OCI-LY7 (cell line): Measurements from ENCODE around the gene SLC32A1. TPM values are rescaled to one million over a fixed set of nuclear protein-coding genes. Genes with fewer than 3 reads are reported as not detected.
A peak's percentile ranks its signal among the peaks of the same experiment; 100 is the strongest.

Source experiments
- Bru-seq: library from RNA; stranded (reverse); fragments of 400-500 nt; gene quantifications from one replicate; lab custom pipeline; 2021; lab: Mats Ljungman, UMichigan
- BruChase-seq, 2 experiments: library from RNA; stranded (reverse); fragments of 400-500 nt; gene quantifications; one replicate each; lab custom pipeline; 2021; lab: Mats Ljungman, UMichigan
- BruUV-seq: library from RNA; stranded (reverse); fragments of 400-500 nt; replicated peaks from 2 replicates; lab custom pipeline; 2021; lab: Mats Ljungman, UMichigan
- CTCF ChIA-PET: fragments of 300-600 bp; sonication (Branson Sonifier 250); formaldehyde crosslinking; loops from one replicate; lab custom pipeline; 2022; ENCODE audit warnings: antibody characterized with exemption; ENCODE audit not compliant: unreplicated experiment; lab: Charles Lee
- POLR2A ChIA-PET: fragments of 300-600 bp; sonication (Branson Sonifier 250); formaldehyde crosslinking; loops from one replicate; lab custom pipeline; 2022; ENCODE audit warnings: antibody characterized with exemption; lab: Charles Lee
- DNase-seq: peaks from one replicate; pipeline ENCODE4 v3.0.0-alpha.2; 2015; ENCODE audit warnings: low spot score
- H2AFZ ChIP-seq: fragments of 200-600 bp; sonication (generic), shearing (Covaris generic); 2 replicates; pipeline ENCODE4 v1.6.1; 2014; ENCODE audit warnings: mild to moderate bottlenecking, antibody characterized with exemption, low read length, moderate library complexity
- H3K27ac ChIP-seq: fragments of 200-600 bp; sonication (generic); 2 replicates; pipeline ENCODE4 v1.5.1; 2014; ENCODE audit warnings: mixed run types, low read depth, mild to moderate bottlenecking, moderate library complexity, low read length, inconsistent platforms; ENCODE audit not compliant: poor library complexity, severe bottlenecking
- H3K36me3 ChIP-seq: fragments of 200-600 bp; sonication (generic); 2 replicates; pipeline ENCODE4 v1.6.1; 2014; ENCODE audit warnings: mild to moderate bottlenecking, antibody characterized with exemption, low read length, moderate library complexity, mixed read lengths; ENCODE audit not compliant: insufficient read depth
- H3K4me1 ChIP-seq: fragments of 200-600 bp; sonication (generic); 2 replicates; pipeline ENCODE4 v1.5.1; 2014; ENCODE audit warnings: mild to moderate bottlenecking, low read length; ENCODE audit not compliant: insufficient read depth, poor library complexity, severe bottlenecking
- H3K4me2 ChIP-seq: fragments of 200-600 bp; sonication (generic); 2 replicates; pipeline ENCODE4 v1.6.1; 2014; ENCODE audit warnings: mild to moderate bottlenecking, low read length
- H3K4me3 ChIP-seq: fragments of 200-600 bp; sonication (generic); 2 replicates; pipeline ENCODE4 v1.5.1; 2014; ENCODE audit warnings: mild to moderate bottlenecking, low read depth, low read length; ENCODE audit not compliant: poor library complexity, severe bottlenecking
- H3K79me2 ChIP-seq: fragments of 200-600 bp; sonication (generic); 2 replicates; pipeline ENCODE4 v1.6.1; 2016; ENCODE audit warnings: low read depth, mild to moderate bottlenecking, low read length, moderate library complexity, mixed read lengths; ENCODE audit not compliant: insufficient read depth
- H3K9me2 ChIP-seq: fragments of 200-600 bp; sonication (generic); 2 replicates; pipeline ENCODE4 v1.6.1; 2016; ENCODE audit warnings: mild to moderate bottlenecking, low read length, mixed read lengths; ENCODE audit not compliant: insufficient read depth
- H3K9me3 ChIP-seq: fragments of 200-600 bp; sonication (generic); 2 replicates; pipeline ENCODE4 v1.6.1; 2014; ENCODE audit warnings: mild to moderate bottlenecking, mixed run types, low read length, mixed read lengths
- H4K20me1 ChIP-seq: fragments of 200-600 bp; sonication (generic); 2 replicates; pipeline ENCODE4 v1.6.1; 2014; ENCODE audit warnings: mild to moderate bottlenecking, antibody characterized with exemption, low read length, moderate library complexity, mixed read lengths; ENCODE audit not compliant: insufficient read depth
- EZH2phosphoT487 ChIP-seq: fragments of 200-600 bp; sonication (generic); IDR thresholded peaks from 2 replicates; pipeline ENCODE4 v1.6.1; 2018; ENCODE audit warnings: low read depth, borderline replicate concordance, mild to moderate bottlenecking, mixed run types, antibody characterized with exemption, low read length, moderate library complexity, mixed read lengths
- intact Hi-C: fragments of 100-400 bp; cut with micrococcal nuclease; formaldehyde crosslinking; loops from one replicate; pipeline ENCODE4 v1.10.0; 2022; ENCODE audit not compliant: unreplicated experiment
- long read RNA-seq: library from polyadenylated mRNA; stranded (forward); transcript quantifications from one replicate; pipeline ENCODE4 v2.0.0, GENCODE V29; 2022
- total RNA-seq, 2 experiments: library from RNA; depleted of rRNA in 1 of 2; stranded (reverse); fragments of >200 nt in 1 of 2; shearing (Covaris generic) in 1 of 2; gene quantifications; 2 replicates each; pipeline ENCODE4 v1.2.3, GENCODE V29; 2014 to 2022
- TF ChIP-seq, protein P1 (sequence below): fragments of 200-600 bp; sonication (generic); conservative IDR thresholded peaks from 2 replicates; pipeline ENCODE4 v1.5.1; 2014; ENCODE audit warnings: mild to moderate bottlenecking, antibody characterized with exemption, low read length, moderate library complexity, mixed read lengths

The SLC32A1 gene, protein sequence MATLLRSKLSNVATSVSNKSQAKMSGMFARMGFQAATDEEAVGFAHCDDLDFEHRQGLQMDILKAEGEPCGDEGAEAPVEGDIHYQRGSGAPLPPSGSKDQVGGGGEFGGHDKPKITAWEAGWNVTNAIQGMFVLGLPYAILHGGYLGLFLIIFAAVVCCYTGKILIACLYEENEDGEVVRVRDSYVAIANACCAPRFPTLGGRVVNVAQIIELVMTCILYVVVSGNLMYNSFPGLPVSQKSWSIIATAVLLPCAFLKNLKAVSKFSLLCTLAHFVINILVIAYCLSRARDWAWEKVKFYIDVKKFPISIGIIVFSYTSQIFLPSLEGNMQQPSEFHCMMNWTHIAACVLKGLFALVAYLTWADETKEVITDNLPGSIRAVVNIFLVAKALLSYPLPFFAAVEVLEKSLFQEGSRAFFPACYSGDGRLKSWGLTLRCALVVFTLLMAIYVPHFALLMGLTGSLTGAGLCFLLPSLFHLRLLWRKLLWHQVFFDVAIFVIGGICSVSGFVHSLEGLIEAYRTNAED
- not detected in 2 replicates for total RNA-seq (2014; rRNA removed; shearing (Covaris generic))
- total RNA-seq (2022), result not detected in 2 replicates
- Bru-seq, nascent RNA, result not detected
- not detected for BruChase-seq, experiment 1, labeled RNA remaining after a 6-hour chase
- not detected for BruChase-seq, experiment 2, labeled RNA remaining after a 2-hour chase
- long read RNA-seq, result 0 reads

DNA sequence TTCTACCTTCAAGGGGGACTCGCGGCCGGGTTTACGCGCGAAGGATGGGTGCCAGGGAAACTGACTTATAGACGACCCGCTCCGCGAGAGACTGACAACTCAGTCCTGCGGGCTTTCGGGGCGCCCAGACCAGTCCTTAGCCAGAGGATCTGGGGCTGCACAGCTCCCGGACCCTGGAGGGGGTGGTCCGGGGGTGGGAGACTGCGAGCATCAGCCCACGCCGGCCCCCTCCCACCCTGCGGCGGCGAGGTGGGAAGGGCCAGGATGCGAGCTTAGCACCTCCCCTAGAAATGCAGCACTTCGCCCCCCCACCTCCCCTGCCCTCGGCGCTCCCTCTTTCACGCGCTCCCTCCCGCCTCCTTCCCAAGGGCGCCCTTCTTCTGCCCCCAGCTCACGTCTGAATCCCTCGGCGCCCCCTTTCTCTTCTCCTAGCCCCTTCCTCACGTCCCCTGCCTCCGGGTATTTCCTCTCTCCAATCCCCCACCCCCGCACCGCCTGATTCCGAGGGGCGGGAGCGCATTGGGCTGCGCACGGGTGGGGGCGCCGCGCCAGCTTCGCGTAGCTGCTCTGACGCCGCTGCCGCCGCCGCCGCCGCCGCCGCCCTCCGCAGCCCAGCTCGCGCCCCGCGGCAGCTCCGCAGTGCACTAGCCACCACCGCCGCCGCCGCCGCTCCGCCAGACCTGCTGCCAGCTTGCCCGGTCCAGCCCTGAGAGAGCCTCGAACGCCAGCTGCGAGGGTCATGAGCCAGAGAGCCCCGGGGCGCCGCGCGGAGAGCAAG lies at the start of gene SLC32A1:
SLC32A1 (plus strand) TSS at position 639 of the 778 bp plus-strand sequence. CDS start 239 bp downstream, outside the sequence.
- TF ChIP-seq EZH2phosphoT487, result no peak
- Histone ChIP-seq H3K4me3 (peak within 1 kb of the TSS; percentile 18), H3K4me1 (peaks cover 13% of the 10 kb centered on the region), H4K20me1 (no peaks in the 10 kb centered on the region), H3K36me3 (no peaks in the 10 kb centered on the region), H3K4me2 (peak within 1 kb of the TSS; percentile 50), H3K9me2 (no peaks in the 10 kb centered on the region), H2AFZ (no peak within 1 kb of the TSS), H3K9me3 (no peaks in the 10 kb centered on the region), H3K27ac (no peak within 1 kb of the TSS), H3K79me2 (no peaks in the 10 kb centered on the region)
- POLR2A ChIA-PET, result no interaction called here
- CTCF ChIA-PET, result no interaction called here
- BruUV-seq, result no TSS peak
- DNase-seq, result no peak
- intact Hi-C loops, result no loop called here

DNA sequence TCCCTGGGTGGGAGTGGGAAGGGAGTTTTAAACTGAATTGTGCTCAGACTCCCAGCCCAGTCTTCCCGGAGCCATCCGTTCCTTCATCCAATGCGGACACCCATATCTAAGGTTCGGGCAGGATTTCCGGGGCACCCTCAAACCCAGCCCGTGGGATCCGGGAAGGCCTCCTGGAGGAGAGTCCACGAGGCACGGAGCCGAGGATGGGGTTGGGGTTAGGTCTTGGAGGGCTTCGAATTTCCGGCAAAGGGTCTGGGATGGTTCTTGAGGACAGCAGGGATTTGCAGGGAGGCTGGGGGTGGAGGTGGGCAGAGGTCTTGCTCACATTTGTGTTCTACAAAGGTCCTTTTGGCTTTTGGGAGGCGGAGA lies 49.5 kb upstream of the SLC32A1 start:
- CTCF ChIA-PET, result no interaction called here
- no peak for TF ChIP-seq EZH2phosphoT487
- TF ChIP-seq, protein P1, sequence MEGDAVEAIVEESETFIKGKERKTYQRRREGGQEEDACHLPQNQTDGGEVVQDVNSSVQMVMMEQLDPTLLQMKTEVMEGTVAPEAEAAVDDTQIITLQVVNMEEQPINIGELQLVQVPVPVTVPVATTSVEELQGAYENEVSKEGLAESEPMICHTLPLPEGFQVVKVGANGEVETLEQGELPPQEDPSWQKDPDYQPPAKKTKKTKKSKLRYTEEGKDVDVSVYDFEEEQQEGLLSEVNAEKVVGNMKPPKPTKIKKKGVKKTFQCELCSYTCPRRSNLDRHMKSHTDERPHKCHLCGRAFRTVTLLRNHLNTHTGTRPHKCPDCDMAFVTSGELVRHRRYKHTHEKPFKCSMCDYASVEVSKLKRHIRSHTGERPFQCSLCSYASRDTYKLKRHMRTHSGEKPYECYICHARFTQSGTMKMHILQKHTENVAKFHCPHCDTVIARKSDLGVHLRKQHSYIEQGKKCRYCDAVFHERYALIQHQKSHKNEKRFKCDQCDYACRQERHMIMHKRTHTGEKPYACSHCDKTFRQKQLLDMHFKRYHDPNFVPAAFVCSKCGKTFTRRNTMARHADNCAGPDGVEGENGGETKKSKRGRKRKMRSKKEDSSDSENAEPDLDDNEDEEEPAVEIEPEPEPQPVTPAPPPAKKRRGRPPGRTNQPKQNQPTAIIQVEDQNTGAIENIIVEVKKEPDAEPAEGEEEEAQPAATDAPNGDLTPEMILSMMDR, result no peak
- 0 out of 2 replicates have a peak overlapping the region, but pooled peaks have one; percentile 3 for H3K4me2 ChIP-seq
- BruUV-seq, result no TSS peak
- H2AFZ ChIP-seq, result peak overlapping the region; percentile 40; the same call in 1 of the 2 replicates
- no peak overlapping the region for H3K4me3 ChIP-seq
- H3K9me2 ChIP-seq, result no peaks in the 10 kb centered on the region
- H3K36me3 ChIP-seq, result no peaks in the 10 kb centered on the region
- H3K9me3 ChIP-seq, result no peaks in the 10 kb centered on the region
- H3K27ac ChIP-seq, result no peak overlapping the region
- peaks cover 9% of the 10 kb centered on the region for H3K4me1 ChIP-seq
- H4K20me1 ChIP-seq, result no peaks in the 10 kb centered on the region
- no peaks in the 10 kb centered on the region for H3K79me2 ChIP-seq
- intact Hi-C loops, result no loop called here
- POLR2A ChIA-PET, result no interaction called here
- peak; percentile 3 for DNase-seq

DNA sequence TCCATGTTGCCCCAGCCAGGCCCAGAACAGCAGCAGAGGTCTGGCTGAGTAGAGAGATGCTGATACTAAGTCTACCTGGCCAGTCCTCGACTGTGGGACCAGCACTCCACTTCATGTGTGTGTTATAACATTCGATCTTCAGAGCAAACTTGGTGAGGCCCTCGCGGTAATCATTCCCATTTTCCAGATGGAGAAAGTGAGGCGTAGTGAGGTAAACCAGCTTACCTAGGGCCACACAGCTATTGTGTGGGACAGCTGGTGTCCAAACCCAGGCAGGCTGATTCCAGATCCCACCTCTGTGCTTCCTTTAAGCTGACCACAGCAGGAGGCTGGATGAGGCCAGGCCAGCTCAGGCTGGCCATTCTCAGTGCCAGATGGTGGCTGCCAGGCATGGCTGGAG lies 47.7 kb upstream of the SLC32A1 start:
- H3K9me2 ChIP-seq, result no peaks in the 10 kb centered on the region
- CTCF ChIA-PET, result no interaction called here
- H2AFZ ChIP-seq, result no peak overlapping the region
- DNase-seq, result no peak
- no TSS peak for BruUV-seq
- H3K4me1 ChIP-seq, result peaks cover 9% of the 10 kb centered on the region
- POLR2A ChIA-PET, result no interaction called here
- no peaks in the 10 kb centered on the region for H3K36me3 ChIP-seq
- no peaks in the 10 kb centered on the region for H3K79me2 ChIP-seq
- TF ChIP-seq EZH2phosphoT487, result no peak
- TF ChIP-seq, protein P1, result no peak
- H3K4me2 ChIP-seq, result no peak overlapping the region
- no peaks in the 10 kb centered on the region for H3K9me3 ChIP-seq
- H3K27ac ChIP-seq, result no peak overlapping the region
- H3K4me3 ChIP-seq, result no peak overlapping the region
- intact Hi-C loops, result no loop called here
- H4K20me1 ChIP-seq, result no peaks in the 10 kb centered on the region
